Keratinocyte (primary cell): ENCODE measurements around the gene ABHD4. TPM values are rescaled to one million over a fixed set of nuclear protein-coding genes. Genes with fewer than 3 reads are reported as not detected.

Source experiments
- DNase-seq: peaks from one replicate; pipeline ENCODE4 v3.0.0-alpha.2; 2011; ENCODE audit warnings: low read depth, missing footprints, low spot score
- FAIRE-seq: peaks from 2 replicates; lab custom pipeline; 2011; peaks lifted over from hg19 to GRCh38; lab: Jason Lieb, UNC
- H2AFZ ChIP-seq: 2 replicates; pipeline ENCODE4 v1.6.0; 2012; ENCODE audit warnings: low read length, control low read depth, inconsistent platforms; ENCODE audit not compliant: control insufficient read depth
- H3K27ac ChIP-seq: 2 replicates; pipeline ENCODE4 v1.5.1; 2011; ENCODE audit warnings: low read length; ENCODE audit not compliant: control insufficient read depth, insufficient read depth
- H3K27me3 ChIP-seq: 3 replicates; pipeline ENCODE4 v1.6.0; 2011; ENCODE audit warnings: low read length; ENCODE audit not compliant: control insufficient read depth, insufficient read depth; ENCODE audit errors: extremely low read depth
- H3K36me3 ChIP-seq, 2 experiments: 2 replicates in 1 of 2; 3 replicates in 1 of 2; pipeline ENCODE4 v1.5.1; 2011; ENCODE audit warnings: low read length in 2 of 2, mild to moderate bottlenecking in 1 of 2; ENCODE audit not compliant: control insufficient read depth in 2 of 2, insufficient read depth in 2 of 2; ENCODE audit errors: extremely low read depth in 1 of 2
- H3K4me1 ChIP-seq: 3 replicates; pipeline ENCODE4 v1.5.1; 2011; ENCODE audit warnings: low read length; ENCODE audit not compliant: control insufficient read depth, insufficient read depth; ENCODE audit errors: extremely low read depth
- H3K4me2 ChIP-seq: 3 replicates; pipeline ENCODE4 v1.6.0; 2011; ENCODE audit warnings: low read depth, low read length; ENCODE audit not compliant: control insufficient read depth, insufficient read depth; ENCODE audit errors: extremely low read depth
- H3K4me3 ChIP-seq, 3 experiments: fragments of 200-600 bp in 1 of 3; sonication (generic) in 1 of 3; 2 replicates in 2 of 3; 3 replicates in 1 of 3; pipeline ENCODE4 v1.5.1; 2011 to 2016; ENCODE audit warnings: low read length in 3 of 3, mild to moderate bottlenecking in 3 of 3, control low read depth in 2 of 3, inconsistent platforms in 1 of 3, low read depth in 1 of 3, mixed read lengths in 1 of 3, mixed run types in 1 of 3, moderate library complexity in 1 of 3; ENCODE audit not compliant: control insufficient read depth in 2 of 3, insufficient read depth in 2 of 3; ENCODE audit errors: extremely low read depth in 1 of 3
- H3K79me2 ChIP-seq: 2 replicates; pipeline ENCODE4 v1.6.0; 2012; ENCODE audit warnings: low read length; ENCODE audit not compliant: control insufficient read depth, insufficient read depth
- H3K9ac ChIP-seq: 3 replicates; pipeline ENCODE4 v1.6.0; 2011; ENCODE audit warnings: low read length; ENCODE audit not compliant: control insufficient read depth, insufficient read depth; ENCODE audit errors: extremely low read depth
- H3K9me1 ChIP-seq: 3 replicates; pipeline ENCODE4 v1.6.0; 2011; ENCODE audit warnings: low read length; ENCODE audit not compliant: control insufficient read depth, insufficient read depth; ENCODE audit errors: extremely low read depth
- H3K9me3 ChIP-seq: 2 replicates; pipeline ENCODE4 v1.5.1; 2012; ENCODE audit warnings: low read depth, low read length; ENCODE audit not compliant: control insufficient read depth
- H4K20me1 ChIP-seq: 3 replicates; pipeline ENCODE4 v1.6.0; 2011; ENCODE audit warnings: low read length; ENCODE audit not compliant: control insufficient read depth, insufficient read depth; ENCODE audit errors: extremely low read depth
- EZH2 ChIP-seq: IDR thresholded peaks from one replicate; pipeline ENCODE4 v1.6.1; 2012; ENCODE audit warnings: inconsistent platforms, mild to moderate bottlenecking, low read length, moderate library complexity
- dilution Hi-C: fragments of 300-500 bp; cut with MboI; formaldehyde crosslinking; loops from one replicate; pipeline ENCODE4 v1.7.0; 2020; ENCODE audit warnings: low sequenced_read_pairs; ENCODE audit not compliant: extremely low pct_ligation_motif_present
- polyA plus RNA-seq, 5 experiments: library from polyadenylated mRNA; depleted of rRNA in 3 of 5; stranded (reverse) in 3 of 5; stranded (forward) in 1 of 5; unstranded in 1 of 5; fragments of >200 nt; gene quantifications; 1 replicate in 1 of 5; 2 replicates in 3 of 5; 3 replicates in 1 of 5; pipeline versions ENCODE4 v1.2.1 to v1.2.3, GENCODE V29; 2011 to 2012; ENCODE audit warnings: missing spikeins in 2 of 5, low read depth in 1 of 5, low replicate concordance in 1 of 5
- TF ChIP-seq, protein P1 (sequence below), 3 experiments: IDR thresholded peaks in 1 of 3; conservative IDR thresholded peaks in 1 of 3; optimal IDR thresholded peaks in 1 of 3; 2 replicates in 2 of 3; 3 replicates in 1 of 3; pipeline versions ENCODE3 to v1.5.1; 2011; ENCODE audit warnings: low read length in 3 of 3, mild to moderate bottlenecking in 3 of 3, moderate library complexity in 2 of 3, control low read depth in 1 of 3, inconsistent platforms in 1 of 3; ENCODE audit not compliant: insufficient read depth in 2 of 3; ENCODE audit errors: extremely low read depth in 1 of 3

Gene ABHD4
- polyA plus RNA-seq, 1 donor (not counting 4 experiments of a cell fraction or from before 2014, with no cell fraction given) = 17.7 TPM

DNA sequence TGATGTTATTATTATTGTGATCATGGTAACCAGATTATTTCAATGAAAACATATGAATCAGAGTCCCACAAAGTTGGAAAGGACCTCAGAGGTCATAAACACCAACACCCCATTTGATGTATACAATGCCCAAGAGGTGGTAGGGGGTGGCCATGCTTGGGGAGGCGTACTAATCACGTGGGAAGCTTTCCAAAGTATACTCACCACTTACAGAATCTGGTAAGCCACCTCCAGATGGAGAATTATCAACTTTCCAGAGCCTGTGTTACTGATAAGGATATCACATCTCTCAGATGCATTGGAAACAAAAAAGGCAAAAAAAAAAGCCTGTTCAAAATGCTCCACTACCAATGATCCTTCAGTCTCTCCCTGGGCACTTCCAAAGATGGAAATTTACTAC is 17.5 kb upstream of the ABHD4 start:
- Histone ChIP-seq H2AFZ (no peak overlapping the region), H3K4me1 (no peaks in the 10 kb centered on the region), H3K9me1 (peaks cover 2% of the 10 kb centered on the region), H3K9ac (no peak overlapping the region), H3K27ac (no peak overlapping the region), H3K4me3 (no peak overlapping the region), H3K4me2 (no peak overlapping the region), H3K9me3 (no peaks in the 10 kb centered on the region), H3K79me2 (peaks cover 67% of the 10 kb centered on the region), H3K27me3 (no peaks in the 10 kb centered on the region), H3K36me3 (peaks cover 2 to 6% of the 10 kb centered on the region in 2 experiments), H4K20me1 (peaks cover 7% of the 10 kb centered on the region)
- DNase-seq = no peak
- dilution Hi-C loops = no loop called here
- FAIRE-seq = no peak
- TF ChIP-seq, protein P1, sequence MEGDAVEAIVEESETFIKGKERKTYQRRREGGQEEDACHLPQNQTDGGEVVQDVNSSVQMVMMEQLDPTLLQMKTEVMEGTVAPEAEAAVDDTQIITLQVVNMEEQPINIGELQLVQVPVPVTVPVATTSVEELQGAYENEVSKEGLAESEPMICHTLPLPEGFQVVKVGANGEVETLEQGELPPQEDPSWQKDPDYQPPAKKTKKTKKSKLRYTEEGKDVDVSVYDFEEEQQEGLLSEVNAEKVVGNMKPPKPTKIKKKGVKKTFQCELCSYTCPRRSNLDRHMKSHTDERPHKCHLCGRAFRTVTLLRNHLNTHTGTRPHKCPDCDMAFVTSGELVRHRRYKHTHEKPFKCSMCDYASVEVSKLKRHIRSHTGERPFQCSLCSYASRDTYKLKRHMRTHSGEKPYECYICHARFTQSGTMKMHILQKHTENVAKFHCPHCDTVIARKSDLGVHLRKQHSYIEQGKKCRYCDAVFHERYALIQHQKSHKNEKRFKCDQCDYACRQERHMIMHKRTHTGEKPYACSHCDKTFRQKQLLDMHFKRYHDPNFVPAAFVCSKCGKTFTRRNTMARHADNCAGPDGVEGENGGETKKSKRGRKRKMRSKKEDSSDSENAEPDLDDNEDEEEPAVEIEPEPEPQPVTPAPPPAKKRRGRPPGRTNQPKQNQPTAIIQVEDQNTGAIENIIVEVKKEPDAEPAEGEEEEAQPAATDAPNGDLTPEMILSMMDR (optimal IDR thresholded peaks at IDR 0.05 in 1 of 3, IDR thresholded peaks at IDR 0.05 in 1 of 3, conservative IDR thresholded peaks at IDR 0.05 in 1 of 3; ENCODE audit: extremely low read depth in 1 of 3, insufficient read depth in 2 of 3, low read length in 3 of 3) = no peak
- no peak for TF ChIP-seq EZH2

DNA sequence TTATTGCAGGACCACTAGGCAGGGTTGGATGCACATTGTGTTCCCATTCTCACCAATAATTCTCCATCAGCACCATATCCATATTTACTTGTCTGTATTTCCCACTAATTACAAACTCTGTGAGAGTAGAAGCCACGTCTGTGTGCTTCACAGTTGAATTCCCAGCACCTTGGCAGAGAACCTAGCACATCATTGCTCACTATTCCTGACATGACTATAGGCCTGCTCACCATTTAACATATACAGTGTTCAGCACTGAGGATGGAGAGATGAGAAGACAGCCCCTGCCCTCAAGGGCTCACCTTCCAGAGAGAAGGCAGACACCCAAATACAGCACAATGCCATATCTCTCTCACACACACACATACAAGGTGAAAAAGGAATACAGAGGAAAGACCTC is 14.1 kb upstream of the ABHD4 start:
- Histone ChIP-seq H3K9me3 (no peaks in the 10 kb centered on the region), H3K9ac (no peak overlapping the region), H2AFZ (no peak overlapping the region), H4K20me1 (peaks cover 9% of the 10 kb centered on the region), H3K4me2 (no peak overlapping the region), H3K4me3 (no peak overlapping the region), H3K79me2 (peaks cover 81% of the 10 kb centered on the region), H3K4me1 (peaks cover 10% of the 10 kb centered on the region), H3K36me3 (peaks cover 2 to 7% of the 10 kb centered on the region in 2 experiments), H3K27me3 (no peaks in the 10 kb centered on the region), H3K27ac (no peak overlapping the region), H3K9me1 (peaks cover 2% of the 10 kb centered on the region)
- no peak for DNase-seq
- TF ChIP-seq EZH2 = no peak
- TF ChIP-seq, protein P1 (optimal IDR thresholded peaks at IDR 0.05 in 1 of 3, IDR thresholded peaks at IDR 0.05 in 1 of 3, conservative IDR thresholded peaks at IDR 0.05 in 1 of 3; ENCODE audit: extremely low read depth in 1 of 3, insufficient read depth in 2 of 3, low read length in 3 of 3) = no peak
- FAIRE-seq = no peak
- dilution Hi-C loops = no loop called here
